HuH-7.5 (cell line): ENCODE measurements around the gene NFS1.

Source experiments
- DNase-seq: peaks from one replicate; pipeline ENCODE4 v3.0.0; 2011; ENCODE audit warnings: low spot score

Gene NFS1

GRCh38 chr20:35669681-35670080 is 29.5 kb downstream of the NFS1 start:
- DNase-seq = no peak

GRCh38 chr20:35669221-35669620 is 29.9 kb downstream of the NFS1 start:
- no peak for DNase-seq

GRCh38 chr20:35665949-35666288 is 33.2 kb downstream of the NFS1 start:
- DNase-seq = no peak

- DNase-seq = peak; percentile 98
Measured at GRCh38 chr20:35664466-35665206, 34.5 kb downstream of the NFS1 start, which contains the start of the genes CPNE1 and RBM12. Gene CPNE1 (minus strand): TSS chr20:35664900. CDS start chr20:35632923, 31,977 bp downstream. Gene RBM12 (minus strand): TSS chr20:35664900. CDS start chr20:35655322, 9,578 bp downstream.

- DNase-seq = peak; percentile 44
Measured at GRCh38 chr20:35663516-35664465, 35.4 kb downstream of the NFS1 start.

- no peak for DNase-seq
Measured at GRCh38 chr20:35662551-35662950, 36.6 kb downstream of the NFS1 start.

GRCh38 chr20:35661908-35662307 is 37.2 kb downstream of the NFS1 start:
- no peak for DNase-seq

- DNase-seq = no peak
Measured at GRCh38 chr20:35661053-35661452, 38.1 kb downstream of the NFS1 start.

- no peak for DNase-seq
Measured at GRCh38 chr20:35660122-35660937, 38.8 kb downstream of the NFS1 start.

GRCh38 chr20:35657271-35657670 is 41.9 kb downstream of the NFS1 start:
- DNase-seq = no peak

- DNase-seq = no peak
Measured at GRCh38 chr20:35654415-35654814, 44.7 kb downstream of the NFS1 start.

GRCh38 chr20:35653893-35654292 is 45.3 kb downstream of the NFS1 start:
- no peak for DNase-seq

- DNase-seq = no peak
Measured at GRCh38 chr20:35653430-35653734, 45.8 kb downstream of the NFS1 start.

GRCh38 chr20:35652641-35653429 is 46.3 kb downstream of the NFS1 start:
- no peak for DNase-seq

- DNase-seq = no peak
Measured at GRCh38 chr20:35651958-35652357, 47.2 kb downstream of the NFS1 start.

GRCh38 chr20:35650632-35651031 is 48.5 kb downstream of the NFS1 start:
- no peak for DNase-seq

GRCh38 chr20:35648836-35649235 is 50.3 kb downstream of the NFS1 start:
- DNase-seq = no peak

- no peak for DNase-seq
Measured at GRCh38 chr20:35644806-35645205, 54.3 kb downstream of the NFS1 start.

- DNase-seq = no peak
Measured at GRCh38 chr20:35643045-35643444, 56.1 kb downstream of the NFS1 start.

GRCh38 chr20:35641743-35642142 is 57.4 kb downstream of the NFS1 start:
- no peak for DNase-seq

- no peak for DNase-seq
Measured at GRCh38 chr20:35640724-35641123, 58.4 kb downstream of the NFS1 start.

GRCh38 chr20:35638751-35639150 is 60.4 kb downstream of the NFS1 start:
- no peak for DNase-seq
